GM18520 (cell line): ENCODE data around the gene HSPB6.
"Not testable (repeated sequence)": the region's sequence is repeated elsewhere in the genome, so short reads cannot be mapped to it uniquely, and the experiment has no call there.

Experiments
- ATAC-seq: cut with Tn5 transposase; IDR thresholded peaks from one replicate; pipeline ENCODE4 v1.9.1; 2021; ENCODE audit not compliant: unreplicated experiment

HSPB6 gene, protein sequence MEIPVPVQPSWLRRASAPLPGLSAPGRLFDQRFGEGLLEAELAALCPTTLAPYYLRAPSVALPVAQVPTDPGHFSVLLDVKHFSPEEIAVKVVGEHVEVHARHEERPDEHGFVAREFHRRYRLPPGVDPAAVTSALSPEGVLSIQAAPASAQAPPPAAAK

DNA sequence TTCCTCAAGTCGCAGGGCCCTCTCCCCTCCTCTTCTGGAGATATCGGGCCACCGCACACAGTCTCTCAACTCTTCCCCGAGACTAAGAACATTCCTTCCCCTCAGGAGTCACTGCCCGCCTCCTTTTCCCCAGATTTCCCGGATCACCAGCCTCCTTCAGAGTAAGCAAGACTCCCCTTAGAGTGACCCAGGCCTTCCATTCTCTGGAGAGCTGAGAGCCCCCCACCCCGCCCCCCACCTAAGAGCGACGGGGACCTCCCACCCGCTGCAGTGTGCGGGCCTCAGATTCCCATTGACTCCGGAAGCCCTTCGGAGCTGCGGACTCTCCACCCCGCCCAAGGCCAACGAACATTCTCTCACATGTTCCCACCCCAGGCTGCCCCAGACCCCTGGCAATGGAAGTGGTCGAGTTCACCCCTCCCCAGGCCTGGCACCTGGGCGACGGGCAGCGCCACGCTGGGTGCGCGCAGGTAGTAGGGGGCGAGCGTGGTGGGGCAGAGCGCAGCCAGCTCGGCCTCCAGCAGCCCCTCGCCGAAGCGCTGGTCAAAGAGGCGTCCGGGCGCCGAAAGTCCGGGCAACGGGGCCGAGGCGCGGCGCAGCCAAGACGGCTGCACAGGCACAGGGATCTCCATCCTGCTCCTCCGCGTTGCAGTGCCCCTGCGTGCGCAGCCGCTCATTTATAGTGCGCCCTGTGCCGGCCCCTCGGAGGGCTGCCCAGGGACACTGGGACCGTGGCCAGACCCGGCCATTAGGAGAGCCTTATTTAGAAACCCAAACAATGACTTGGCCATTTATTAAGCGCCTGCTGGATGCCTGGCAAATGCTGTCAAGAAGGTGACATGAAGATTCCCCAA, at the start of gene HSPB6:
Gene HSPB6, minus strand, starts transcription at position 653 of the 854 bp plus-strand sequence. Its CDS starts 21 bp downstream, at position 632.
- ATAC-seq = no peak

DNA sequence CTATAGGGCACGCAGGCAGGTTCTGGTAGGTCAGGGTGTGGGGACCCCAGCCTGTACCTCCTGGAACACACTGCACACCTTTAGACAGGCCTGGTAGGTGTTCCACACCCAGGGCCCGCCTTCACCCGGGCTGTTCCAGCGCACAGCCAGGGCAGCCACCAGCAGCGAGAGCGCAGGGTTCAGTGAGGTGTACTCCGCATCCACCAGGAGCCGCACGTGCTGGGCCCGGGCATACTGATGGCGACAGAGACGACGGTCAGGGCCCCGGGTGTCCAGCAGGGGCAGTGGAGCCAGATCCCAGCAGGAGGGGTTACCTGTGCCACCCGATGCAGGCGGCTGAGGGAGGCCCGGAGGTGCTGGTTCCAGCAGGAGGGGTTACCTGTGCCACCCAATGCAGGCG, 49.8 kb upstream of the HSPB6 start:
- ATAC-seq = no peak

DNA sequence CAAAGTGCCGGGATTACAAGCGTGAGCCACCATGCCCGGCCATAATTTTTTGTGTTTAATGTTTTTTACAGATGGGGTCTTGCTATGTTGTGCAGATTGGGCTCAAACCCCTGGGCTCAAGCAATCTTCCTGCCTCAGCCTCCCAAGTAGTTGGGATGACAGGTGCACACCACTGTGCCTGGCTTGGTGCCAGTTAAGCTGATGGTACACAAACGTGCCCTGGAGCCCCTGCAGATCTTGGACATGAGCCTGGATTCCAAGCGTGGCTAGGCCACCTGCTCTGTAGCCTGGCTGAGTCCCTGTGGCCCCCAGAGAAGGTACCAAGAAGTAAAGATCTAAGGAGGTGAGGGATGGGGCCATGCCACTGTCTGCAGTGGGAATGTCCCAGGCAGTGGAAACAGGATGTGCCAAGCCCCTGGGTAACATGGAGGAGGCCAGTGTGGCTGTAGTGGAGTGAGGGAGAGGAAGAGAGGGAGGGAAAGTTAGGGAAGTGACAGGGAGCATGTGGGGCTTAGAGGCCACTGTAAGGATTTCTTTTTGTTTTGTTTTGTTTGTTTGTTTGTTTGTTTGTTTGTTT, 48.8 kb upstream of the HSPB6 start:
- no peak for ATAC-seq

DNA sequence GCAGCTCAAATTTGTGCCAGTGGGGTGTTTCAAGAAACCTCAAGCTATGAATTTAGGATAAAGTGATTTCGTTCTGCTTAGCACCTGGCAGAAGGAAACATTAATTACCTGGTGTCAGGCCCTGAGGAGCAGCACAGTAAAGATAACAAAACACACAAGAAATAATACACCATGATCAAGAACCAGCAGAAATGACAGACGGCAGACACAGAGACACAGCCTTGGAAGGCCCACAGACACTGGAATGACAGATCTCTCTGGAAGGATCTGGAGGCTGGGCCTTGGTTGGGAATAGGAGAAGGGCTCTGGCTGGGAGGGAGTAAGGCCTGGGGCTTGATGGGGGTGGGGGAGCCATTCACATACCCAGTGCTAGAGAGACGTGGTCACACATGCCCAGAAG, 45.0 kb upstream of the HSPB6 start:
- ATAC-seq = no peak

DNA sequence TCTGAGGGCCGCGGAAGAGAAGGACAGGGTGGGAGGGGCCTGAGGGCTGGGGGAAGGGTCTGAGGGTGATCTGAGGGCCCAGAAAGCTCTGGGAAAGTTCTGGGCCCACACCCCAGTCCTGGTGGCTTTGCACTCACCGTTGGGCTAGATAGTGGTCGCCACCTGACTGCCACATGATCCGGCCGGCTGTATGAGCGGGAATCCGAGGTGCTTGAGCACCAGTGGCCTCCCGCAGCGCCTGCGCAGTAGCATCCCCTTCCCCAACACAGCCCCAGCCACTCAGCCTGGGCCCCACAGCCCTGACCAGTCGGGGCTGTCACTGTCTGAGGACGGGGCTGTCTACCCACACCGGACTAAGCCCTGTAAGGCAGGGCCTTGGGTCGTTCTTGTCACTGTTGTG, 40.8 kb upstream of the HSPB6 start:
- ATAC-seq = no peak

DNA sequence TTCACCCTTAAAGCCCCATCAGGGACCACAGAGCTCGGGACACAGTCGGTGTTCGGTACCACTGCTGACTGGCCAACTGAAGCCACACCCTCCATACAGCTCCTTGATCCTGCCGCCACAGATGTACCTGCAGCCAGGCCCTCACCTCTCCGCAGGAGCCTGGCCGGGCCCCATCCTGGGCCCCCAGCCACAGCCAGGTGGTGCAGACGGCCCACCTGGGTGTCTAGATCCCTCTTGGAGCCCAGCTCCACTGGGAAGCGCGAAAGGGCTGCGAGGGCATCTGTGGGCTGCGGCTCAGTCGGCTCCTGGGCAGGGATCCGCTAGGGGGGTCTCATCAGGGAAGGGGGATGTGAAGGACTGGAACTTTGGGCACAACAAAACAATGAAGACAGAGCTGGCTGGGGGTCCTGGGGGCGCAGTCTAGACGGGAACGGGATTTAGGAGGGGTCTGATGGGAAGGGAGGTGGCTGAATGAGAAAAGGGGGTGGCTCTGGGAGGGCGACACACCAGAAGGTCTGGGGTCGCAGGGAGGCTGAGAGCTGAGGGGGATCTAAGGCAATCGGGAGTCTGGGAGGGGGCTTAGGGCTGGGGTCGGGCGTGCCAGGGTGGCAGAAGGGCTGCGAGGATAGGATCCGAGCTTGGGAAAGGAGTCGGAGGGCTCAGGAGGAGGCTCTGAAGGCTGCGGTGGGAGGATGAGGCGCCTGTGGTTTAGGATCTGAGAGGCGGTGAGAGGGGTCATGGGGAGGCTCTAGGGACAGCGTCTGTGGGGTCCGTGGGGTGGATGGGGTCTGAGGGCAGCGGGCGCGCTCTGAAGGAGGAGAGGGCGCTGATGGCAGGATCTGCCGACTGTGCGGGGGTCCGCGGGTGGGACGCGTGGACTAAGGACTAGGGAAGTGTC, 40.1 kb upstream of the HSPB6 start:
- ATAC-seq = no peak

DNA sequence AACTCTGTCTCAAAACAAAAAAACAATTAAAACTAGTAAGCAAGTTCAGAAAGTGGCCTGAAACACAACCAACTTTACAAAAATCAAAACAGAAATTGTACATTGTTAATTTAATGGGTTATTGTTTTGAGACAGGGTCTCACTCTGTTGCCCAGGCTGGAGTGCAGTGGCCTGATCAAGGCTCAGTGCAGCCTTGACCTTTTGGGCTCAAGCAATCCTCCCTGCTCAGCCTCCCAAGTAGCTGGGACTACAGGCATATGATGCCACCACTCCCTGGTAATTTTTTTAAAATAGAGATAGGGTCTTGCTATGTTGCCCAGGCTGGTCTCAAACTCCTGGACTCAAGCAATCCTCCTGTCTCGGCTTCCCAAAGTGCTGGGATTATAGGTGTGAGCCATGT, 38.7 kb upstream of the HSPB6 start:
- ATAC-seq = not testable (repeated sequence)

DNA sequence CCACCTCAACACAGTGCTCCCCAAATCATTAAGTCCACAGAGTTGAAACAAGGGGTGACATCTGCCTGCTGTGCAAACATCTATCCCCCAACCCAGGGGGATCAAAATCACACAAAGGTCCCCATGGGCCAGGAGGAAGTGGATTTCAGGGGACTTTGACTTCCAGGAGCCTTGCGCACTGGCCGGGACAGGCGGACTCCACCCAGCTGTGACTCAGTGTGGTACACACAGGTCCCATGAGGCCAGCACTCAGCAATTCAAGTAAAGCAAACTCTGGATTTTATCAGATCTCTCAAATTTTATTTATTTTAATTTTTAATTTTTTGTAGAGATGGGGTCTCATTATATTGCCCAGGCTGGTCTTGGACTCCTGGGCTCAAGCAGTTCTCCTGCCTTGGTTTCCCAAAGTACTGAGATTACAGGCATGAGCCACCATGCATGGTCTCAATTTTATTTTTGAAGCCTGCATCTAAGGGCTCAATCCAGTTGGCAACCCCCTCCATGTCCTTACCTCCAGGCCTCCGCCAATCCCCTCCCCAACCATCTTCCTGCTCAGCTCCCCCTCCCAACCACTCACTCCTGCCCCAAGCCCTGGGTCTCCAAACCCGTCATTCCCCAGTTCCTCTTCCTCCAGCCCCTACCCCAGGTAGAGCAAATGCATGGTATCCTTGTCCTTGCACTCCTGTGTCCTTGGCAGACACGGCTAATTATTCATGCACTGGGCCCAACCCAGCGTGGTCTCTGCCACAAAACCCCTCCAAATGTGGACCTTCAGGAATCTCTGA, 36.7 kb upstream of the HSPB6 start:
- no peak for ATAC-seq

DNA sequence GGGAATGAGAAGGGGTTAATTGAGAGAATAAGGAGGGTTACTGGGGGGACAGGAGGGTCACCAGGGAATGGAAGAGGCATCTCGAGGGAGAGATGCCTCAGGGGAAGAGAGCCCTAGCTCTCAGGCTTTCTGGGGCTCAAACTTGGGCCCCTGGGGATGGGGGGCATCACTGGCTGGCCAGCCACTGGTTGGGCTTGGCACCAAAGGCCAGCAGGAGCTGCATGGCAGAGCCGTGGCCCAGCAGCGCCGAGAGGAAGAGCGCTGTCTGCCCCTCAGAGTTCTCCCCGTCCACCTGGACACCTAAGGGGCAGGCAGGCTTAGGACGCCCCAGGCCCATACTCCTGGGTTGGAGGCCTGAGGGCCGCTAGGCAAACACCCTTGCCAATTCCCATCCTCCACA, 36.1 kb upstream of the HSPB6 start:
- ATAC-seq = no peak

DNA sequence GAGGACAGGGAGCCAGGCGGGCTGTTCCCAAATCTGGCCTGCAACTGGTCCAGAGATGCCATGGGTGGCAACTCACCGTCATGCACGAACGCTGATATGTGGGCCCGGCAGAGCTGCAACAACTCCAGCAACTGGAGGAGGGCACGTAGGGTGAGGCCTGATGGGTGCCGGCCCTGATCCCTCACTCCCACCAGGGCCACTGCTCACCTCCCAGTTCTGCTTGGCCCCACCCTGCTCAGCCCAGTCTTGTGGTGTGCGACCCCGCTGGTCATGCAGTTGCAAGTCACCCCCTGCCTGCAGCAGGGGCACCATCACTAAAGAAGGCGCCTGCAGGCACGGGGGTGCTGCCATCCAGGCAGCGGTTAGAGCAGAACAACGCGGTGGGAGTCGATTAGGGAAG, 35.5 kb upstream of the HSPB6 start:
- no peak for ATAC-seq

DNA sequence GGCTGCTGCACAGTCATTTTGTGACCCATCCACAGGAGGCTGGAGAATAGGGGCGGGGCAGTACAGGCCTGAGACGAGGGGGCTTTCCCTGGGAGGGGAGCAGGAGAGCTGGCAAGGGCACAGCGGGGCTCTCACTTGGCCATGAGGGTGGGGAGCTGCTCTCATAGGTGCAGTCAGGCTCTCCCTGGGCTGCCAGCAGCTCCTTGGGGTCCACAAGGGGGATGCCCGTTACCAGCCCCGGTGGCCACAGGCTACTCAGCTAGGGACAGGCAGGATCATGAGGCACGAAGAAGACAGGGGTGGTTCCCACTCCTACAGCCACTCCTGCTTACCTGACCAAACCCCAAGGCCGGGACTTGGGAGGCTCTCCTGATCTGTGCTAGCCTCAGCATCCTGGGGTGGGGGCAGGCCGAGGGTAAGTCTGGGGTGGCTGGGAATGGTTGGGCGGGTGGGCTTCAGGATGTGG, 35.0 kb upstream of the HSPB6 start:
- no peak for ATAC-seq

DNA sequence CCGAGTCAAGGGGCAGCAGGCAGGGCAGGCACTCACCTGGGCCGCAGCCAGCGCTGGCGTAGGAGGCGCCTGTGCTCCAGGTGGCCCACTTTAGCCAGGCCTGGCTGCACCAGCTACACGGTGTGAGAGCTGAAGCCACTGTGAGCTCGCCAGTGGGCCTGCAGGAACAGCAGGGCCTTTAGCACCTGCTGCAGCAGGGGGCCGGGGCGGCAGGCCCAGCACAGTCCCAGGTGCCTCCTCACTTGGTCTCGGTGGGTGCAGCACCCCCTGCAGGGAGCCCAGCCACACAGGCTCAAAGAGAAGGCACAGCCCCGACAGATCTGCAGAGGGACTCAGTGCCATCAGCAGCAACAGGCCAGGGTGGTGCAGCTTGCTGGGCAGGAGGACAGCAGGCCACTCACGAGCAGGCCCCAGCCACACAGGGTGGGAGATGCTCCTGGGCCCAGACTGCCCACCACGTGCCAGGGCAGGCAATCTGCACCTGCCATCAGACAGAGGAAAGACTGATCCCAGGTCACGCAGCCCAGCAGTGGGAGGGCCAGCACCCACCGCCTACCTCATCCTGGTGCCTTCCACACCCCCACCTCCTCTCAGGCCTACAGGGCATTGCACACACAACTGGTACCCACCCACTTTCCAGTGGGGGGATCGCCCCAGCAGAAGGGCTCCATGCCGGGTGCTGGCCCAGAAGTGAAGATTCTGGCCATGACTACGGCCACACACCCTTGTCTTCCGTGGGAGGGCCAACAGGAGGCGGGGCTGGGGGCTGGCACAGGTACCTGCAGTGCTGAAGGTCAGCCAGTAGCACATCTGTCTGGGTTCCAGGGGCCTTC, 34.4 kb upstream of the HSPB6 start:
- ATAC-seq = no peak

DNA sequence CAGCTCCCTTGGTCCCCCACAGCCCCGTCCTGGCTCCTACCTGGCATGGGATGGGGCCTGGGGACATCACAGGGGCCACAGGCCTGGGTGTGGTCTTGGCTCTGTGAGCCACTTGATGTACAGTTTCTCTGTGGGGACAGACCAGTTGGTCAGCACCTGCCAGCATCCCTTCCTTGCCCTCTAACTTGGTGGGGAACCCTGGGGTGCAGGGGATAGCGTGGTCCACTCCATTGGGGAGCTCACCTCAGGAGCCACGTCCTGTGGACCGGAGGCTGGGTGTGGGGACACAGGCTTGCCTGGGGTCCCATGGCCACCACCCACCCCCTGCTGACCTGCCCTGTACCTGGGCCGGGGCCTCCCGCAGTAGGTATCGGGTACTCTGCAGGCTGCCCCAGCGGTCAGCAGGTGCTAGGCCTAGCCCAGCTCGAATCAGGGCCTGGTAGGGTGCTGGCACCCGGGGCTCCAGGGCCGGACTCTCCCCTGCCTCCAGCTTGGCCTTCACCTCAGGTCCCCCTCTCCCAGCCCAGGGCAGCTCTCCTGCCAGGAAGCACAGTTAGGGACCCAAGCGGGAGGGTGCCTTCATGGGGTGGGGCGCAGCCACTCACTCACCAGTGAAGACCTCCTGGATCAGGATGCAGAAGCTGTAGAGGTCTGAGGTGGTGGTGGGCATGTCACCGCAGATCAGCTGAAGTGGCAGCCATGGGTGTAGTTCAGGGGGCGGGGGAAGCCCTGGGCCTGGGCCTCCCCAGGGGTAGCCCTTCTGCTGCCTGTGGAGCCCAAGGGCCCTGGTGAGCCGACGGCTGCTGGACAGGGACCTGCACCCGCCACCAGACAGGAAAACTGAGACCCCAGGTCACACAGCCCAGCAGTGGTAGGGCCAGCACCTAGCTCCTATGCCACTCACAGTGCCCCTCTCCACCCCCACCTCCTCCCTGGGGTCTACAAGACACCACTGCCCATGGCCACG, 33.4 kb upstream of the HSPB6 start:
- no peak for ATAC-seq

DNA sequence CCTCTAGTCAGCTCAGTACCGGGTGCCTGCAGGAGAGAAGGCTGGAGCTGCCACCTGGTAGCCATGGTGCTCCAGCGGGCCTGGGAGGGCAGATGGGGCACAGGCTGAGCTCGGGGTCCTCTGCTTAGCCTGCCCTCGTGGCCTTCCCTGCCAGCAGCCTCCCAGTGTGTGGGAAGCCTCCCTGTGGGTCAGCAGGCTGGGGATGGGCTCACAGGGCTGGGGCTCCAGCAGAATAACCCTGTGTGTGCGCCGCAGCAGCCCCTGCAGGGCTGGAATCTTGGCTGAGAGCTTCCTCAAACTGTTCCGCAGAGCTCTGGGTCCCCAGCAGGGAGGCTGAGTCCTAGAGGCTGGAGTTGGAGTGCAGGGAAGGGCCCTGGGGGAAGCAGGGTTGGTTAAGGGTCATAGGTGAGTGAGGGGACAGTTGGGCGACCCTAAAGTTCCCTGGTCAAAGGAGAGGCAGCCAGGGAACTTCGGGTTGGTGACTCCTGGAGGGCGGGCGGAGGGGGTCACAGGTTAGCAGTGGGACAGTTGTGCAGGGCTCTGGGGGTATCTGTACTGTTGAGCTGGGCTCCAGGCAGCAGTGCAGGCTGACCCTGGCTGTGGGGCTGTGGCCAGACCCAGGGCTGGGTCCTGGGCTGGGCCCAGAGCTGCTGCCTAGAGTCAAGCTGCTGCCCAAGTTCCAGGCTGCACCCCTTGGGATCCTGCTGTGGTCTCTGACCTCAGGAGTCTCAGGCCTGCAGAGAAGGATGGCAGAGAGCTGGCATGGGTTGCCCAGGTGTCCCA, 32.6 kb upstream of the HSPB6 start:
- ATAC-seq = no peak

DNA sequence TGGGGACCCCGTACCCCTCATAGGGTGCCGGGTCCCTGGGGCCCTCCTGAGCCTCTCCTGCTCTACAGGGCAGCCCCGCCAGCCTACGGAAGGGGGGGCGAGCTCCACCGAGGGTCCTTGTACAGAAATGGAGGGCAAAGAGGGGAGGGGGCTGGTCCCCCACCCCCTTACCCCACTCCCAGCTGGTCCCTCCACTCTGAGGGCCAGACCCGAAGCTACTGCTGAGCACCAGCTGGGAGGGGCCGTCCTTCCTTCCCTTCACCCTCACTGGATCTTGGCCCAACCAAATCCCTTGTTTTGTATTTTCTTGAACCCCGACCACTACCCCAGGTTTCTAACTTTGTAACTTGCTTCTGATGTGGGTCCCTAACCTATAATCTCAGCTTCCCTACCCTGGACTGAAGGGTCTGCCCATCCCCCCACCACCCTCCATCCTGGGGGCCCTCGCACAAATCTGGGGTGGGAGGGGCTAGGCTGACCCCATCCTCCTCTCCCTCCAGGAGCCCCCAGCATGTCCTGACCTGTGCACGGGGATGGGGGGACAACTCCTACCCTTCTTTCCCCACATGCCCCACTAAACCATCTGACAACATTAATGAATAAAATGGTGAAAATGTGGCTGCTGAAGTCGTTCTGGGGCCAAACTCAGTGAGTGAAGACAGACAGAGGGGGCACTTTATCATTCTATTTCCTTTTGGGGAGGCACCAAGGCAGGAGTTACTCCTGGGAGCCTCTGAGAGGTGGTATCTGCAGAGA, 31.6 kb upstream of the HSPB6 start:
- ATAC-seq = no peak

DNA sequence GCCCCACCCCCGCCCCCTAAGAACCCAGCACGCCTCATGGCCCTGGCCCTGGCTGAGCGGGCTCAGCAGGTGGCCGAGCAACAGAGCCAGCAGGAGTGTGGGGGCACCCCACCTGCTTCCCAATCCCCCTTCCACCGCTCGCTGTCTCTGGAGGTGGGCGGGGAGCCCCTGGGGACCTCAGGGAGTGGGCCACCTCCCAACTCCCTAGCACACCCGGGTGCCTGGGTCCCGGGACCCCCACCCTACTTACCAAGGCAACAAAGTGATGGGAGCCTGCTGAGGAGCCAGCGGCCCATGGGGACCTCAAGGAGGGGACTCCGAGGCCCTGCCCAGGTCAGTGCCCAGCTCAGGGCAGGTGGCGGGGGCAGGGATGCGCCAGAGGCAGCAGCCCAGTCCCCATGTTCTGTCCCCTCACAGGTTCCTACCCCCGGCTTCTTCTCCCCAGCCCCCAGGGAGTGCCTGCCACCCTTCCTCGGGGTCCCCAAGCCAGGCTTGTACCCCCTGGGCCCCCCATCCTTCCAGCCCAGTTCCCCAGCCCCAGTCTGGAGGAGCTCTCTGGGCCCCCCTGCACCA, 30.5 kb upstream of the HSPB6 start:
- ATAC-seq = no peak
